Muscle of arm (tissue), 12 donors: ENCODE results near the gene SLC26A6. TPM values are rescaled to one million over a fixed set of nuclear protein-coding genes. Genes with fewer than 3 reads are reported as not detected.

ENCODE experiments used
- DNase-seq: peaks from one replicate; pipeline ENCODE4 v3.0.0-alpha.2; 2013
- polyA plus RNA-seq, 12 donors: library from polyadenylated mRNA; unstranded; fragments of 120-200 nt; gene quantifications; one replicate each; pipeline ENCODE4 v1.2.1, GENCODE V29; 2013; ENCODE audit not compliant: insufficient read length in 12 of 12

SLC26A6 gene
- polyA plus RNA-seq, 12 donors: 6.9 to 46.2 (median 8.5) TPM; not detected in 1

GRCh38 chr3:48661501-48662144 lies 26.4 kb upstream of the SLC26A6 start:
- peak; percentile 74 for DNase-seq

- no peak for DNase-seq
These were observed 25.6 kb upstream of the SLC26A6 start for GRCh38 chr3:48660800-48661400.

GRCh38 chr3:48656841-48657281 lies 21.6 kb upstream of the SLC26A6 start:
- DNase-seq: no peak

DNA sequence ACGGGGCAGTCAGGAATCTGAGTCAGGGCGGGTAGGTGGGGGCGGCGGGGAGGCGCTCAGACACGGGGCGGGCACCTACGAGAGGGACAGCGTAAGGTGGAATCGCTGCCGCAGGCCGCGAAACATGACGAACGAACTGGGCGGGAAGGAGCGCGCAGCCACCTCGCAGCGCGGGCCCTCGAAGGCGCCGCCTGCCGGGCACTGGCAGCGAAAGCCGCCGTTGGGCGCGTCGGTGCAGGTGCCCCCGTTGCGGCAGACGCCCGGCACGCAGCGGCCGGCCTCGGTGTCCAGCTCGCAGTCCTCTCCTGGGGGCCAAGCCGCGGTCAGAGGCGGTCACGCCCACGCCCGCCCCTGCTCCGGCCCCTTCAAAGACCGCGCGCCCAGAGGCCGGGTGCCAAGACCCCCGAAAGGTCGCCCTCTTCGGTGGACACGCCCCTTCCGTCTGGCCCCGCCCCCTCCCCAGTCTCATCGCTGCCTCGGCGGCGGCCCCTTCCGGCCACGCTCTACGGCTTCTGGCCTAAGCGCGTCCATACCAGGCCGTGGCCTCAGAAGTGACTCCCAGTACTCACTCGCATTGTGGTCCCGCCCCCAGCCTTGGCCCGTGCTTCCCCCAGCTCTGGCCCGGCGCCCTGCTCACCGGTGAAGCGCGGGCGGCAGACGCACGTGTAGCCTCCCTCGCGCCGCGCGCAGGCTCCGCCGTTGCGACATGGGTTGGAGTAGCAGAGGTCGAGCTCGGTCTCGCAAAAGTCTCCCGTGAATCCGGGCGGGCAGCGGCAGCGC lies 21.0 kb upstream of the SLC26A6 start:
- DNase-seq: peak; percentile 66

- DNase-seq: no peak
These were observed 20.3 kb upstream of the SLC26A6 start for GRCh38 chr3:48655606-48656005.

DNA sequence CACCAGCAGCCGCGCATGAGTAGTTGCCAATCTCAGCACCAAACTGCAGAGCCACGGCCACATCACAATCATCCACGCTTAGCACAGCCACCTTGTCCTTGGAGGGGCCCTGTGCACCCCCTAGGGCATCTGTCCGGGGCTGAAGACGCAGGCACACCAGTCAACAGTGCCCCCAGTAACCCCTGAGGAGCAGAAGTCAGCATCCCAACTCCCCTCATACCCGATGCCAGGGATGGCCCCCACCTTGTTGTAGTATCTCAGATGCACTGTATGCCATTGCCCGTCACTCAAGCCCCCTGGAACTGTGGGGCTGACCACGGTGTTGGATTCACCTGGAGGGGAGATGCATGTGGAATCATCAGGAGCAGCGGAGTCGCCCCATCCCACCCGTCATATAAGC lies 19.8 kb upstream of the SLC26A6 start:
- DNase-seq: no peak

GRCh38 chr3:48652923-48653715 lies 17.9 kb upstream of the SLC26A6 start:
- DNase-seq: no peak

GRCh38 chr3:48651771-48652170 lies 16.5 kb upstream of the SLC26A6 start:
- no peak for DNase-seq

- DNase-seq: no peak
These were observed 15.5 kb upstream of the SLC26A6 start for GRCh38 chr3:48650723-48651122.

DNA sequence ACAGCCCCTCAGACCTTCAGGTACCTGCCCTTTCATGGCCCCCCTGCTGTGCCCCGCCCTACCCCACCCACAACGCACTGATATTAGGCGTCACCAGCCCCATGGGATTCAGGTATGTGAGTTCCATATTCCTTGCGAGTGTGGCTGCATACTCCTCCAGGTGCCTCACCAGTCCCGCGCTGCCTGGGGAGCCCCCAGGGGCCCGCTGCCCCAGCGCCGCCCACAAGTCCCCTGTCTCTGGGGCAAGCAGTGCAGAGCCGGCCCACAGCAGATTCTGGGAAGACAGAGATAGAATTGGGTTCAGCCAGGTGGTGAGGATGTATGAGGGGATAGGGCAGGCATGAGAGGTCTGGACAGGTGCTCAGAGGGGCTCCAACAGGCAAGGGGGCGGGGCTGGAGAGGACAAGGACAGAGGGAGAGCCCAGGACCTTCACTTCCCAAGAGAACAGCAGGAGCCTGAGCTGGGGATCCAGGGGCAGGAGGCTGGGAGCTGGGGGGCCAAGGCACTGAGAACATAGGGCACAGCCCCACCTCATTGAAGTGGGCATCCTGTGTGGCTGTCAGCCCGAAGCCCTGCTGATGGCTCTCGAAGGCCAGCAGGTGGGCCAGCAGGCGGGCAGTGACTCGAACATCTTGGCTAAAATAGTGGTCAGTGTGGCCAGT lies 13.1 kb upstream of the SLC26A6 start:
- no peak for DNase-seq

GRCh38 chr3:48647714-48648113 lies 12.5 kb upstream of the SLC26A6 start:
- DNase-seq: no peak

- no peak for DNase-seq
These were observed 9.9 kb upstream of the SLC26A6 start for GRCh38 chr3:48644898-48645760.

DNA sequence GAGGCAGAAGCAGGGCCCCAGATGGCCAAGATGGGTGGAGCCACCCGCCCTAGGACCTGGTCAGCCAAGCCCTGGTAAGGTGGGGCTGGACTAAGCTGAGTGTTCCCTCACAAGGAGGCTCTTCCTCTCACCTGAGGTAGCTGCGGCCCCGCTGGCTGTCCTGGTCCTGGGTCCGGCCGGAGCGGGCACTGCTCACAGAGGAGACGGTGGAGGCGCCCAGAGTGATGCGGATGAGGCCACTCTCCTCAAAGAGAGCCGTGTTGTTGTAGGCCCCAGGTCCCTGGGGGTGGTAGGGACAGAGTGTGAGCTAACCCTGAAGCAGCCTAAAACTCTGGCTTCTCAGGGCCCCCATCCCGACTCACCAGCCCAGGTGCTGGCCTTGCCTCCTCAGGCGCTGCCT lies 7.3 kb upstream of the SLC26A6 start:
- DNase-seq: no peak

DNA sequence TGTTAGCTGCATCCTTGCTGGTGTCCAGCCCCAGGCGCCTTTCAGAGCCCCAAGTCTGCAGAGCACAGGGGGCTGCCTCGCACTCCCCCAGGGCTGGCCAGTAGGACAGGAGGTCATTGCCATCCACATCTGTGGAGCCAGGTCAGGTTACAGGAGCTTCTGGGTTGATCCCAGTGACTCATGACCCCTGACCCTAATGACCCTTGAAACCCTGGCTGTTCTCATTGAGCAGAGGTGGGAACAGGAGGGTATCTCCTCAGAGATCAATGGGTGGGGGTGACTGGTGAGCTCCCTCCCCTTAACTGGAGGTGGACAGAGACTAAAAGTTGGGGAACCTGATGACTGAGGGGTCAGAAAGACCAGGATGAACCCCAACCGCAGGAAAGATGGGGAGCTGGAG lies 6.1 kb upstream of the SLC26A6 start:
- DNase-seq: no peak

GRCh38 chr3:48639944-48640606 lies 4.8 kb upstream of the SLC26A6 start:
- DNase-seq: no peak

DNA sequence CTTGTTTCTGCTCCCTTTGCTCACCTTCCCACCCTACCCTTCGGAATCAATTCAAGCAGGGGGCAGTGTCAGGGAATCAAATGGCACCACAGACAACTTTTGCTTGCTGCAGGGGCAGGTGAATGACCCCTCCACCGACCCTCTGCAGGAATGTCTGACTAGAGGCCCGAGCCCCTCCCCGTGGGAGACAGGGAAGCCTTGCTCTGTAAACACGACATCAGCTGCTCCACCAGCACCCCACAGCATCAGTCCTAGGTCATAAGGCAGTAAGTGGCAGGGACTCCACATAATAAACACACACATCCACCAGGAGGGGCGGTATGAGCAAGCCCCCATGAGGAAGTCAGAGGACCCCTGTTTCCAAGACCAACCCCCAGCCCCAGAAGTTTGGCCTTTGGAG lies 2.0 kb upstream of the SLC26A6 start:
- no peak for DNase-seq

DNA sequence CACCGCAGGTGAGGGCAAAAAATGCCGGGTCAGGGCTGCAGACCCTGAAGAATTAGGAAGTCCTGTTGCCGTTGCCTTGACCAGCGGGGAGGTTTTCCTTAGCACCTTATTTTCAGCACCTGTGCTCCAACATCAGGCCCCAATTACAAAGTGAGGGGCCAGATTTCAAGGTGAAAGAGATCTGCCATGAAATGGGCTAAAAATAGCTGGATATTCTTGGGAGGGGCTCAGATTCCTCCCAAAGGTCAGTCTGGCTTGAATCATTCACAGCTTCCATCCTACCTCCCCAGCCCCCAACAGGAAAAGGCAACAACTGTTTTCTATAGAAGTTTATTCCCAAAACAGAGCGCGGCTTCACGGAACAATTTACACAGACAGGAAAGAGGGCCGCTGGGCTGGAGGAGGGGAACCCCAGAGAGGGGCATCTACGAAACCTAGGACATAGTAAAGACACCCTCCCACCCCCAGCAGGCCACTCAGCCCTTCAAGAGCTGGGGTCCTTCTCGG lies 941 bp upstream of the SLC26A6 start:
- peak; percentile 14 for DNase-seq

- peak; percentile 16 for DNase-seq
These were observed 520 bp downstream of the SLC26A6 start for GRCh38 chr3:48634661-48635221.

- DNase-seq: no peak
These were observed 1.5 kb downstream of the SLC26A6 start for GRCh38 chr3:48633743-48634142.
